GM12864 (cell line): ENCODE results near the gene LNPK.

Experiments used
- DNase-seq: peaks from one replicate; pipeline ENCODE4 v3.0.0-alpha.2; 2011; ENCODE audit warnings: low read depth
- H3K4me3 ChIP-seq: 2 replicates; pipeline ENCODE4 v1.5.1; 2011; ENCODE audit warnings: mild to moderate bottlenecking, low read depth, low read length, control low read depth
- CTCF ChIP-seq: IDR thresholded peaks from 2 replicates; pipeline ENCODE4 v1.5.1; 2011; ENCODE audit warnings: low read depth, mild to moderate bottlenecking, moderate library complexity, low read length, control low read depth, inconsistent platforms; ENCODE audit errors: missing control alignments

LNPK gene

GRCh38 chr2:175932675-175933074 lies 69.4 kb downstream of the LNPK start:
- no peak overlapping the region for H3K4me3 ChIP-seq
- no peak for DNase-seq
- TF ChIP-seq CTCF, result no peak

- no peak overlapping the region for H3K4me3 ChIP-seq
- no peak for DNase-seq
Observed at GRCh38 chr2:175931805-175932204, 70.3 kb downstream of the LNPK start.

DNA sequence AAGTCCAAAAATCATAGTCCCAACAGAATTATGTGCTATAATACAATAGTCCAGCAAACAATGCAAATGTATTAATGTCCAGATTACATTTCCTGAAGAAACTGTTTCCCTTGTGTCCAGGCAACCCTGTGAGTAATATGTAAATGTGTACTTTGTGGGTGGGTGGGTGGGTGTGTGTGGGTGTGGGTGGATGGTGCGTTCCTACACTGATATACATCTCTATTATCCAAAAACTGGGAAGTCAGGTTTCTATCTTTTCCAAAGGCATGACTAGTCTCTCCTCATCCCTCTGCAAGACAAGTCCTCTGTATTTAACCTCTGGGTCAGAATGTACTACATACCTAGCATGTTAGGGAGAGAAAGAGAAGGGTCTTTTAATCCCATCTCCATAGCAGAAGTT lies 71.6 kb downstream of the LNPK start:
- no peak for DNase-seq
- no peak overlapping the region for H3K4me3 ChIP-seq
- TF ChIP-seq CTCF, result no peak

More at GRCh38 chr2:175931805-175932204, 70.3 kb downstream of the LNPK start:
- no peak for TF ChIP-seq CTCF

DNA sequence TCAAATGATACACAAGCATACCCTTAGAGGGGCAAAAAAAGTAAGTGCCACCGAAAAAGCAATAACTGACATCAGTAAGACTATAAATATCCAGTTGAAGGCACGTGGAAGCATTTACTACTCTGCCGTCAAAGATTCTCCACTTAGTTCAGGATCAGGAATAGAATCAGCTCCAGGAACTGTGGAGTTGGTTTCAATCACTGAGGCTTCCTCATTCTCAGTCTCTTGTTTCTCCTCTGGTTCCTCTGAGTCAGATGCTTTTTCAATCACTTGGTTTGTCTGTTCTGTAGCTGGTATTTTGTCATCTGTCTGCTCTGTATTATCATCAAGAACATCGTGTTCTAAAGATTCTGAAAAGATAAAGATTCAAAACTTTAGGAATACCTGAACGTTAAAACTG lies 72.2 kb downstream of the LNPK start:
- no peak overlapping the region for H3K4me3 ChIP-seq
- no peak for DNase-seq
- no peak for TF ChIP-seq CTCF

GRCh38 chr2:175926272-175926671 lies 75.8 kb downstream of the LNPK start:
- no peak for TF ChIP-seq CTCF
- H3K4me3 ChIP-seq, result no peak overlapping the region

DNA sequence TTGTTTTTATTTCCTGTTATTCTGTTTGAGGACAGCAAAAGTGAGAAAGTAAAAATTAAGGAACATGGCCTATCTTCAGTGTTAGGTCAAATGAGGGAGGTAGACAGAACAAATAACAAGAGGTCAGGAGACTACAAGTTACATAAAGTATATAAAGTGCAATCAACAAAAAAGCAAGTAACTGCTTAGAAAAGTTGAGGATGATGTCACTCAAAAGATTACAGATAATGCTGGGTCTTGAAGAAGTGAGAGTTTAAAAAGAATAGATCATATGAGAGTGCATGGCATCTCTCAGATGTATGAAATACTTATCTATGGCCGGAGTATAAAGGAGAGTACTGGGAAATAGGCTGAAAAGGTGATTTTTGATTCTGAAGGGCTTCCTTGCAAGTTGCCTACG lies 79.9 kb downstream of the LNPK start:
- TF ChIP-seq CTCF, result no peak
- DNase-seq, result no peak
- no peak overlapping the region for H3K4me3 ChIP-seq

More at GRCh38 chr2:175926272-175926671, 75.8 kb downstream of the LNPK start:
- no peak for DNase-seq

GRCh38 chr2:175918935-175919334 lies 83.1 kb downstream of the LNPK start:
- no peak for DNase-seq
- no peak overlapping the region for H3K4me3 ChIP-seq
- TF ChIP-seq CTCF, result no peak
